A549 (cell line): ENCODE results near the gene PCSK7. TPM values are rescaled to one million over a fixed set of nuclear protein-coding genes. Genes with fewer than 3 reads are reported as not detected.

Experiments
- ATAC-seq, 2 experiments: fragments of 200-7000 bp in 1 of 2; fragments of >200 bp in 1 of 2; cut with Nextera tagmentation in 1 of 2; cut with Tn5 transposase in 1 of 2; 3 replicates each; pipeline versions ENCODE4 v1.8.0 to v1.9.1; 2018 to 2020; ENCODE audit warnings: mild to moderate bottlenecking in 1 of 2, moderate library complexity in 1 of 2
- CTCF ChIA-PET: fragments of 300-600 bp; sonication (Branson Sonifier 250); formaldehyde crosslinking; extraction: SDS; loops from one replicate; lab custom pipeline; 2021; ENCODE audit warnings: antibody characterized with exemption, inconsistent platforms; lab: Yijun Ruan, JAX
- POLR2A ChIA-PET: fragments of 350-600 bp; formaldehyde crosslinking; extraction: SDS; loops from one replicate; lab custom pipeline; 2021; ENCODE audit warnings: antibody characterized with exemption, inconsistent platforms; lab: Yijun Ruan, JAX
- DNase-seq, 2 experiments: peaks; one replicate each; pipeline versions ENCODE4 v3.0.0 to v3.0.0-alpha.2; 2011 to 2016; ENCODE audit warnings: low read depth in 1 of 2, low spot score in 1 of 2
- FAIRE-seq: peaks from 2 replicates; lab custom pipeline; 2011; peaks lifted over from hg19 to GRCh38; lab: Jason Lieb, UNC
- H3K27ac ChIP-seq, 2 experiments: fragments of >200 bp; sonication (Bioruptor Twin); formaldehyde crosslinking; 3 replicates each; pipeline ENCODE4 v1.5.1; 2016 to 2017
- H3K4me1 ChIP-seq: fragments of >200 bp; sonication (Bioruptor Twin); formaldehyde crosslinking; 3 replicates; pipeline ENCODE4 v1.6.1; 2016
- H3K4me2 ChIP-seq: fragments of >200 bp; sonication (Bioruptor Twin); formaldehyde crosslinking; 3 replicates; pipeline ENCODE4 v1.6.1; 2016
- H3K4me3 ChIP-seq: fragments of >200 bp; sonication (Bioruptor Twin); formaldehyde crosslinking; 3 replicates; pipeline ENCODE4 v1.5.1; 2016
- H3K9me3 ChIP-seq: fragments of >200 bp; sonication (Bioruptor Twin); formaldehyde crosslinking; 3 replicates; pipeline ENCODE4 v1.6.1; 2016
- CHD2 ChIP-seq: fragments of 150-350 bp; IDR thresholded peaks from 2 replicates; pipeline ENCODE4 v1.6.1; 2014; ENCODE audit warnings: low read length; ENCODE audit not compliant: partially characterized antibody
- CHD4 ChIP-seq: fragments of 200-600 bp; sonication (generic); IDR thresholded peaks from 2 replicates; pipeline ENCODE4 v1.6.1; 2016; ENCODE audit warnings: antibody characterized with exemption, mild to moderate bottlenecking, borderline replicate concordance
- HEYL ChIP-seq: fragments of 250-450 bp; sonication (Bioruptor Pico); IDR thresholded peaks from 2 replicates; pipeline ENCODE4 v1.8.0; 2021; ENCODE audit warnings: mild to moderate bottlenecking, moderate library complexity
- HMGXB4 ChIP-seq: fragments of 250-450 bp; sonication (Bioruptor Pico); IDR thresholded peaks from 2 replicates; pipeline ENCODE4 v1.5.0; 2021; ENCODE audit warnings: mild to moderate bottlenecking, moderate library complexity, borderline replicate concordance
- HOXA7 ChIP-seq: fragments of 250-450 bp; sonication (Bioruptor Pico); IDR thresholded peaks from 2 replicates; pipeline ENCODE4 v1.5.0; 2020; ENCODE audit warnings: mild to moderate bottlenecking, moderate library complexity
- HOXB5 ChIP-seq: fragments of 250-450 bp; sonication (Bioruptor Pico); IDR thresholded peaks from 2 replicates; pipeline ENCODE4 v1.5.0; 2020; ENCODE audit warnings: mild to moderate bottlenecking, moderate library complexity
- JUNB ChIP-seq: fragments of >200 bp; sonication (Bioruptor Twin); formaldehyde crosslinking; IDR thresholded peaks from 2 replicates; pipeline ENCODE4 v1.6.1; 2016
- MYC ChIP-seq: IDR thresholded peaks from 2 replicates; pipeline ENCODE4 v1.6.1; 2012; ENCODE audit warnings: mild to moderate bottlenecking, inconsistent platforms, low read length, improper control_type of control experiment, borderline replicate concordance
- NFE2L2 ChIP-seq: fragments of 150-350 bp; conservative IDR thresholded peaks from 2 replicates; pipeline ENCODE4 v1.6.1; 2014; ENCODE audit warnings: low read length
- NR3C1 ChIP-seq: fragments of >200 bp; sonication (Bioruptor Twin); formaldehyde crosslinking; IDR thresholded peaks from 3 replicates; pipeline ENCODE4 v1.6.1; 2017
- RAD21 ChIP-seq, 2 experiments: fragments of >200 bp in 1 of 2; sonication (Bioruptor Twin) in 1 of 2; formaldehyde crosslinking in 1 of 2; IDR thresholded peaks in 1 of 2; conservative IDR thresholded peaks in 1 of 2; 2 replicates in 1 of 2; 3 replicates in 1 of 2; pipeline ENCODE4 v1.6.1; 2012 to 2018; ENCODE audit warnings: inconsistent platforms in 1 of 2
- RARB ChIP-seq: fragments of 250-450 bp; sonication (Bioruptor Pico); IDR thresholded peaks from 2 replicates; pipeline ENCODE4 v1.8.0; 2021; ENCODE audit warnings: mild to moderate bottlenecking, moderate library complexity
- TFCP2L1 ChIP-seq: fragments of 250-450 bp; sonication (Bioruptor Pico); IDR thresholded peaks from 2 replicates; pipeline ENCODE4 v1.5.0; 2021; ENCODE audit warnings: mild to moderate bottlenecking
- TP53 ChIP-seq: fragments of 250-450 bp; sonication (Bioruptor Pico); IDR thresholded peaks from 2 replicates; pipeline ENCODE4 v1.5.0; 2021; ENCODE audit warnings: mild to moderate bottlenecking, moderate library complexity
- ZC3H11A ChIP-seq: fragments of 450-650 bp; IDR thresholded peaks from 2 replicates; pipeline ENCODE4 v1.6.1; 2014; ENCODE audit warnings: antibody characterized with exemption, mild to moderate bottlenecking
- ZNF302 ChIP-seq: fragments of 250-450 bp; sonication (Bioruptor Pico); IDR thresholded peaks from 2 replicates; pipeline ENCODE4 v1.9.0; 2021; ENCODE audit warnings: inconsistent platforms, mild to moderate bottlenecking, moderate library complexity
- WGBS: methylation state at CpG from one replicate; pipeline ENCODE4 v1.1.6; 2017; ENCODE audit errors: missing lambda C conversion rate; 5-methylcytosine and 5-hydroxymethylcytosine counted together
- polyA plus RNA-seq, 4 experiments: library from polyadenylated mRNA; depleted of rRNA in 3 of 4; stranded (reverse); fragments of >200 nt; fragmentation: RNase III in 1 of 4; extraction: RNeasy Plus Mini Kit Qiagen cat#74134 plus additional on column Dnase treatment in 1 of 4; gene quantifications; 2 replicates in 3 of 4; 3 replicates in 1 of 4; pipeline ENCODE4 v1.2.3, GENCODE V29; 2011 to 2017
- TF ChIP-seq, protein P1 (sequence below): fragments of 250-450 bp; sonication (Bioruptor Pico); IDR thresholded peaks from 2 replicates; pipeline ENCODE4 v1.5.0; 2020; ENCODE audit warnings: low read depth, mild to moderate bottlenecking, moderate library complexity
- TF ChIP-seq, protein P2 (sequence below): fragments of 150-350 bp; IDR thresholded peaks from 2 replicates; pipeline ENCODE4 v1.6.1; 2014; ENCODE audit warnings: low read depth, mild to moderate bottlenecking, low read length
- TF ChIP-seq, protein P3 (sequence below): fragments of 200-600 bp; sonication (generic); IDR thresholded peaks from 2 replicates; pipeline ENCODE4 v1.6.1; 2016; ENCODE audit warnings: antibody characterized with exemption, mild to moderate bottlenecking, moderate library complexity

The PCSK7 gene
- polyA plus RNA-seq, 2 of the 4 experiments (the other 2 are of a cell fraction): 9.8 to 17.8 TPM

GRCh38 chr11:117251506-117251905, 19.6 kb upstream of the PCSK7 start (continued):
- no peak for TF ChIP-seq NFE2L2
- TF ChIP-seq JUNB: no peak
- no peak for TF ChIP-seq ZC3H11A
- TF ChIP-seq, protein P1, sequence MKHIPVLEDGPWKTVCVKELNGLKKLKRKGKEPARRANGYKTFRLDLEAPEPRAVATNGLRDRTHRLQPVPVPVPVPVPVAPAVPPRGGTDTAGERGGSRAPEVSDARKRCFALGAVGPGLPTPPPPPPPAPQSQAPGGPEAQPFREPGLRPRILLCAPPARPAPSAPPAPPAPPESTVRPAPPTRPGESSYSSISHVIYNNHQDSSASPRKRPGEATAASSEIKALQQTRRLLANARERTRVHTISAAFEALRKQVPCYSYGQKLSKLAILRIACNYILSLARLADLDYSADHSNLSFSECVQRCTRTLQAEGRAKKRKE: no peak
- TF ChIP-seq RAD21 (conservative IDR thresholded peaks at IDR 0.05 in 1 of 2, IDR thresholded peaks at IDR 0.05 in 1 of 2): no peak

DNA sequence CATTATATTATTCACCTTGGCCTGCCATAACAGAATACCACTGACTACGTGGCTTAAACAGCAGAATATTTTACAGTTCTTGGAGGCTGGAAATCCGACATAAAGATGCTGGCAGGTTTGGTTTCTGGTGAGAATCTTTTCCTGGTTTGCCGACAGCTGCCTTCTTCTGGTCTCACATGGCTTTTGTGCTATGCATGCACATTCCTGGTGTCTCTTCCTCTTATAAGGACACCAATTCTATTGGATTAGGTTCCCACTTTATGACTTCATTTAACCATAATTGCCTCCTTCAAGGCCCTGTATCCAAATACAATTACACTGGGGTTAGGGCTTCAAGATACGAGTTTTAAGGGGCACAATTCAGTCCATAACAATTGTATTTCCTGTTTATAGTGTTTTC, 17.7 kb upstream of the PCSK7 start:
- Histone ChIP-seq H3K27ac (no peak overlapping the region), H3K9me3 (no peaks in the 10 kb centered on the region), H3K4me3 (no peak overlapping the region), H3K4me1 (no peaks in the 10 kb centered on the region), H3K4me2 (no peak overlapping the region)
- ATAC-seq (no peak), FAIRE-seq (no peak), DNase-seq (no peak)
- POLR2A ChIA-PET: no interaction called here
- WGBS: 82% methylated on average over 4 of the region's 4 CpGs
- CTCF ChIA-PET: no interaction called here
- TF ChIP-seq TP53 (CRISPR knock-in tag) (no peak), RARB (CRISPR knock-in tag) (no peak), MYC (no peak), CHD2 (no peak), HEYL (CRISPR knock-in tag) (no peak), CHD4 (no peak), ZNF302 (CRISPR knock-in tag) (no peak), HOXA7 (CRISPR knock-in tag) (no peak), HOXB5 (CRISPR knock-in tag) (no peak)
- TF ChIP-seq, protein P2, sequence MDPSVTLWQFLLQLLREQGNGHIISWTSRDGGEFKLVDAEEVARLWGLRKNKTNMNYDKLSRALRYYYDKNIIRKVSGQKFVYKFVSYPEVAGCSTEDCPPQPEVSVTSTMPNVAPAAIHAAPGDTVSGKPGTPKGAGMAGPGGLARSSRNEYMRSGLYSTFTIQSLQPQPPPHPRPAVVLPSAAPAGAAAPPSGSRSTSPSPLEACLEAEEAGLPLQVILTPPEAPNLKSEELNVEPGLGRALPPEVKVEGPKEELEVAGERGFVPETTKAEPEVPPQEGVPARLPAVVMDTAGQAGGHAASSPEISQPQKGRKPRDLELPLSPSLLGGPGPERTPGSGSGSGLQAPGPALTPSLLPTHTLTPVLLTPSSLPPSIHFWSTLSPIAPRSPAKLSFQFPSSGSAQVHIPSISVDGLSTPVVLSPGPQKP: no peak
- TF ChIP-seq, protein P1: no peak

GRCh38 chr11:117248341-117248740, 16.5 kb upstream of the PCSK7 start:
- Histone ChIP-seq H3K4me3 (no peak overlapping the region), H3K27ac (no peak overlapping the region), H3K4me2 (no peak overlapping the region), H3K9me3 (no peaks in the 10 kb centered on the region), H3K4me1 (no peaks in the 10 kb centered on the region)
- WGBS: 94% methylated on average over 4 of the region's 4 CpGs
- CTCF ChIA-PET: no interaction called here
- TF ChIP-seq HMGXB4 (CRISPR knock-in tag) (no peak), TFCP2L1 (CRISPR knock-in tag) (no peak), ZC3H11A (no peak), NR3C1 (no peak)
- TF ChIP-seq, protein P3, sequence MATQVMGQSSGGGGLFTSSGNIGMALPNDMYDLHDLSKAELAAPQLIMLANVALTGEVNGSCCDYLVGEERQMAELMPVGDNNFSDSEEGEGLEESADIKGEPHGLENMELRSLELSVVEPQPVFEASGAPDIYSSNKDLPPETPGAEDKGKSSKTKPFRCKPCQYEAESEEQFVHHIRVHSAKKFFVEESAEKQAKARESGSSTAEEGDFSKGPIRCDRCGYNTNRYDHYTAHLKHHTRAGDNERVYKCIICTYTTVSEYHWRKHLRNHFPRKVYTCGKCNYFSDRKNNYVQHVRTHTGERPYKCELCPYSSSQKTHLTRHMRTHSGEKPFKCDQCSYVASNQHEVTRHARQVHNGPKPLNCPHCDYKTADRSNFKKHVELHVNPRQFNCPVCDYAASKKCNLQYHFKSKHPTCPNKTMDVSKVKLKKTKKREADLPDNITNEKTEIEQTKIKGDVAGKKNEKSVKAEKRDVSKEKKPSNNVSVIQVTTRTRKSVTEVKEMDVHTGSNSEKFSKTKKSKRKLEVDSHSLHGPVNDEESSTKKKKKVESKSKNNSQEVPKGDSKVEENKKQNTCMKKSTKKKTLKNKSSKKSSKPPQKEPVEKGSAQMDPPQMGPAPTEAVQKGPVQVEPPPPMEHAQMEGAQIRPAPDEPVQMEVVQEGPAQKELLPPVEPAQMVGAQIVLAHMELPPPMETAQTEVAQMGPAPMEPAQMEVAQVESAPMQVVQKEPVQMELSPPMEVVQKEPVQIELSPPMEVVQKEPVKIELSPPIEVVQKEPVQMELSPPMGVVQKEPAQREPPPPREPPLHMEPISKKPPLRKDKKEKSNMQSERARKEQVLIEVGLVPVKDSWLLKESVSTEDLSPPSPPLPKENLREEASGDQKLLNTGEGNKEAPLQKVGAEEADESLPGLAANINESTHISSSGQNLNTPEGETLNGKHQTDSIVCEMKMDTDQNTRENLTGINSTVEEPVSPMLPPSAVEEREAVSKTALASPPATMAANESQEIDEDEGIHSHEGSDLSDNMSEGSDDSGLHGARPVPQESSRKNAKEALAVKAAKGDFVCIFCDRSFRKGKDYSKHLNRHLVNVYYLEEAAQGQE: no peak
- ATAC-seq: no peak
- POLR2A ChIA-PET: no interaction called here
- no peak for DNase-seq
- FAIRE-seq: no peak
